ENCODE data around the gene ZNF33B. TPM values are rescaled to one million over a fixed set of nuclear protein-coding genes. Genes with fewer than 3 reads are reported as not detected.

The ZNF33B gene
- total RNA-seq, 4 donors from 2014 or later = 6.5 to 20.4 (median 8.4) TPM

DNA sequence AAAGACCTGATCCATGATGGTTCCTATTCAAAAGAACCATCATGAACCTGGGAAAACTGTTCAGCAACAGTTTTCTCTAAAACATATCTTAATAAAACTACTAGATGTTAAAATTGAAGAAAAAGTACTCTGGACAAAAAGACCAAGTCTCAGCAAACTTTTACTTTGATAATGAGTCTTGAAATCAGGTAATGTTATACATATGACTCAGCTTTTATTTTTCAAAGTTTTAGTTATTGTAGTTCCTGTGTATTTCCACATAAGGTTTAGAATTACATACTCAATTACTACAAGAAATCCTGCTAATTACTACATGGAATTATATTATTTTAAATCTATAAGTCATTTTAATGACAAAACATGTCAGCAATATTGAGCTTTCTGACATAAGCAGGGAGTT lies 42.2 kb downstream of the ZNF33B start:
- Histone ChIP-seq H3K27me3 (no peaks in the 10 kb centered on the region), H3K36me3 (peaks cover 13 to 89% (median 16%) of the 10 kb centered on the region in 3 donors), H3K27ac (no peak overlapping the region), H3K4me1 (no peaks in the 10 kb centered on the region), H3K9me3 (peaks cover 0 to 64% (median 54%) of the 10 kb centered on the region in 3 donors), H3K4me3 (no peak overlapping the region)
- intact Hi-C loops (cut with DNase I) = no loop called here
- no peak for DNase-seq
- no peak for TF ChIP-seq POLR2A (IDR thresholded peaks at IDR 0.05)
- TF ChIP-seq, protein P1, sequence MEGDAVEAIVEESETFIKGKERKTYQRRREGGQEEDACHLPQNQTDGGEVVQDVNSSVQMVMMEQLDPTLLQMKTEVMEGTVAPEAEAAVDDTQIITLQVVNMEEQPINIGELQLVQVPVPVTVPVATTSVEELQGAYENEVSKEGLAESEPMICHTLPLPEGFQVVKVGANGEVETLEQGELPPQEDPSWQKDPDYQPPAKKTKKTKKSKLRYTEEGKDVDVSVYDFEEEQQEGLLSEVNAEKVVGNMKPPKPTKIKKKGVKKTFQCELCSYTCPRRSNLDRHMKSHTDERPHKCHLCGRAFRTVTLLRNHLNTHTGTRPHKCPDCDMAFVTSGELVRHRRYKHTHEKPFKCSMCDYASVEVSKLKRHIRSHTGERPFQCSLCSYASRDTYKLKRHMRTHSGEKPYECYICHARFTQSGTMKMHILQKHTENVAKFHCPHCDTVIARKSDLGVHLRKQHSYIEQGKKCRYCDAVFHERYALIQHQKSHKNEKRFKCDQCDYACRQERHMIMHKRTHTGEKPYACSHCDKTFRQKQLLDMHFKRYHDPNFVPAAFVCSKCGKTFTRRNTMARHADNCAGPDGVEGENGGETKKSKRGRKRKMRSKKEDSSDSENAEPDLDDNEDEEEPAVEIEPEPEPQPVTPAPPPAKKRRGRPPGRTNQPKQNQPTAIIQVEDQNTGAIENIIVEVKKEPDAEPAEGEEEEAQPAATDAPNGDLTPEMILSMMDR (IDR thresholded peaks at IDR 0.05) = no peak

DNA sequence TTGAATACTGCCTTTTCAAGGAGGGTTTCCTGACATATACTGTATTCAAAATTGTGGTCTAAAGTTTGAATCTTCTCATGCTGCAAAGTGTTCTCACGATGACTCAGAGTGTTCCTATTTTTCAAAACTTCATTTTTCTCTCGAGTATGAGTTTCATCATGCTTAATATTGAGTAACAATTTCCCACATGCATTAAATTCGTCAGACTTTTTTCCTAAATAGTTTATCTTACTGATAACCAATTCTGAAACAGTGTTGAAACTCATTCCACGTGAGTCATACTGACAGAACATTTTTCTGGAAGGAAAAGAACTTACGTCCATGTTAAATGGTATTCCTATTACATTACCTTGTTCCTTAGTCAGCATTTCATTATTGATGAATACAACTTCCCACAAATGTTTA lies 44.1 kb downstream of the ZNF33B start:
- Histone ChIP-seq H3K4me3 (no peak overlapping the region), H3K4me1 (no peaks in the 10 kb centered on the region), H3K36me3 (peaks cover 13 to 95% (median 16%) of the 10 kb centered on the region in 3 donors), H3K27me3 (no peaks in the 10 kb centered on the region), H3K27ac (no peak overlapping the region), H3K9me3 (peaks cover 0 to 64% (median 53%) of the 10 kb centered on the region in 3 donors)
- DNase-seq = no peak
- TF ChIP-seq, protein P1 (IDR thresholded peaks at IDR 0.05) = no peak
- intact Hi-C loops (cut with DNase I) = no loop called here
- WGBS, 2 donors = 49 to 50% methylated on average over 5 of the region's 5 CpGs

DNA sequence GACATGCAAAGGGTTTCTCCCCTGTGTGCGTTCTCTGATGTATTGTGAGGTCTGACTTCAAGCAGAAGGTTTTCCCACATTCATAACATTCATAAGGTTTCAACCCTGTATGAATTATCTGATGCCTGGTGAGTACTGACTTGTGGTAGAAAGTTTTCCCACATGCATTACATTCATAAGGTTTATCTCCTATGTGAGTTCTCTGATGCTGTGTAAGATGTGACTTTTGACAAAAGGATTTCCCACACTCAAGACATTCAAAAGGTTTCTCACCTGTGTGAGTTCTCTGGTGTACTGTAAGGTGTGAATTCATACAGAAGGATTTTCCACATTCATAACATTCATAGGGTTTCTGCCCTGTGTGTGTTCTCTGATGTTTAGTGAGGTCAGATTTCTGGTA lies 45.1 kb downstream of the ZNF33B start:
- Histone ChIP-seq H3K4me3 (no peak overlapping the region), H3K36me3 (peaks cover 16 to 98% (median 18%) of the 10 kb centered on the region in 3 donors), H3K9me3 (peaks cover 0 to 67% (median 53%) of the 10 kb centered on the region in 3 donors), H3K27me3 (no peaks in the 10 kb centered on the region), H3K27ac (no peak overlapping the region), H3K4me1 (no peaks in the 10 kb centered on the region)
- no peak for DNase-seq
- 100% methylated on average over 1 of the region's 1 CpG for WGBS, 2 donors
- no peak for TF ChIP-seq POLR2A (IDR thresholded peaks at IDR 0.05)
- TF ChIP-seq, protein P1 (IDR thresholded peaks at IDR 0.05) = no peak
- intact Hi-C loops (cut with DNase I) = no loop called here

DNA sequence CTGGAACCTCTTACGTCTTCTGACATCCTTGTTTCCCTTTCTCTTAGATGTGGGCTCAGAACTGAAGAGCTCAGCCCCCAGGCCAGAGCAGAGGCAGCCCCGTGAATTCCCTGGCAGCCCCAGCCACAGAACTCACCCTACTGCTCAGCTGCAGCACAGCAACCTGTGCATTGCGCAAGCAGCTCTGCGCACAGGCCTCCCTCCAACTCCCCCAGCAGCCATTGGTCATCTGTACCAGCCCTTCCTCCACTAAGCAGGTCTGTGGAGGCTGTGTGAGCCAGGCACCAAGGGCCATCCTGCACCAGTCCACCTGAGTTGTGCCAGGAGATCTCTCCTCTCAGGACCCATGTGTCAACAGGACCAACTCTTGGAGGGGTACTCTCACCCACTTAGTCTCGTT lies 54.5 kb downstream of the ZNF33B start:
- intact Hi-C loops (cut with DNase I) = no loop called here
- TF ChIP-seq, protein P1 (IDR thresholded peaks at IDR 0.05) = no peak
- TF ChIP-seq POLR2A (IDR thresholded peaks at IDR 0.05) = no peak
- no peak for DNase-seq
- peaks cover 0 to 20% (median 8%) of the 10 kb centered on the region in 3 donors for H3K36me3 ChIP-seq
- H3K27ac ChIP-seq = no peak overlapping the region
- peaks cover 0 to 53% (median 4%) of the 10 kb centered on the region in 3 donors for H3K9me3 ChIP-seq
- H3K4me3 ChIP-seq = no peak overlapping the region
- H3K4me1 ChIP-seq = no peaks in the 10 kb centered on the region
- H3K27me3 ChIP-seq = no peaks in the 10 kb centered on the region
- WGBS, 2 donors = 87 to 100% methylated on average over 3 to 4 of the region's 5 CpGs

DNA sequence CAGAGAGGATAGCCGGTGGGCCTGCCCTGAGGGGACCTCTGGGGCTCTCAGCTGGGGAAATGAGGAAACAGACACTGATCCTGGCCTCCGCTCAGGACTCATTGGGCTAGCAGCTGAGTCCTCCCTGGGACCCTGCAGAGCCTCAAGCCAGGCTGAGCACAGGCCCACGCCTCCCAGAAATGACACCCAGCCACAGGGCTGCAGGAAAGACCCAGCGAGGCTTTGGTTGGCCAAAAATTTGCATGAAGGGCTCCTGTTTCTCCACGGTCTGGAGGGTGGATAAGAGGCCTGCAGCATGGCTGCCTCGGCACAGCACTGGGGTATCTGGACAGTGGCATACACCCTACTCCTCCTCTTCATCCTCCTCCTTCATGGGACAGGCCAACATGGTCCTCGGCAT lies 60.4 kb downstream of the ZNF33B start:
- H3K9me3 ChIP-seq = peaks cover 0 to 7% (median 0%) of the 10 kb centered on the region in 3 donors
- H3K4me3 ChIP-seq = no peak overlapping the region
- no peaks in the 10 kb centered on the region for H3K36me3 ChIP-seq
- TF ChIP-seq, protein P1 (IDR thresholded peaks at IDR 0.05) = no peak
- no peak for TF ChIP-seq POLR2A (IDR thresholded peaks at IDR 0.05)
- H3K27me3 ChIP-seq = no peaks in the 10 kb centered on the region
- no peak overlapping the region for H3K27ac ChIP-seq
- 61 to 100% methylated on average over 1 to 3 of the region's 7 CpGs for WGBS, 2 donors
- intact Hi-C loops (cut with DNase I) = no loop called here
- H3K4me1 ChIP-seq = no peaks in the 10 kb centered on the region
- no peak for DNase-seq
